GM12878 (cell line): ENCODE results near the gene TOB1.

Experiments used
- GABPA ChIP-seq: IDR thresholded peaks from 2 replicates; pipeline ENCODE4 v1.6.1; 2014; ENCODE audit warnings: antibody characterized with exemption, low read depth, mild to moderate bottlenecking, inconsistent platforms
- IKZF2 ChIP-seq, 2 experiments: fragments of 450-650 bp; IDR thresholded peaks; 2 replicates each; pipeline ENCODE4 v1.6.1; 2017; ENCODE audit warnings: mild to moderate bottlenecking in 2 of 2, moderate library complexity in 2 of 2
- POLR2AphosphoS5 ChIP-seq: IDR thresholded peaks from 2 replicates; pipeline ENCODE4 v1.6.1; 2011; ENCODE audit warnings: mild to moderate bottlenecking, low read length, inconsistent platforms
- SMC3 ChIP-seq: IDR thresholded peaks from 2 replicates; pipeline ENCODE4 v1.6.1; 2011; ENCODE audit warnings: low read length, improper control_type of control experiment, borderline replicate concordance
- SRF ChIP-seq, 2 experiments: IDR thresholded peaks; 2 replicates each; pipeline ENCODE4 v1.6.1; 2011; ENCODE audit warnings: low read depth in 2 of 2, low read length in 2 of 2, mild to moderate bottlenecking in 1 of 2, moderate library complexity in 1 of 2
- TAF1 ChIP-seq: IDR thresholded peaks from 2 replicates; pipeline ENCODE4 v1.6.1; 2011; ENCODE audit warnings: mild to moderate bottlenecking, low read depth, low read length, borderline replicate concordance
- TF ChIP-seq, protein P1 (sequence below), 3 experiments: IDR thresholded peaks in 2 of 3; conservative IDR thresholded peaks in 1 of 3; 2 replicates each; pipeline ENCODE4 v1.5.1; 2011; ENCODE audit warnings: low read depth in 3 of 3, low read length in 3 of 3, mild to moderate bottlenecking in 3 of 3, control low read depth in 2 of 3, moderate library complexity in 2 of 3, inconsistent platforms in 1 of 3, mixed read lengths in 1 of 3; ENCODE audit not compliant: control insufficient read depth in 2 of 3, insufficient read depth in 1 of 3; ENCODE audit errors: extremely low read depth in 1 of 3

DNA sequence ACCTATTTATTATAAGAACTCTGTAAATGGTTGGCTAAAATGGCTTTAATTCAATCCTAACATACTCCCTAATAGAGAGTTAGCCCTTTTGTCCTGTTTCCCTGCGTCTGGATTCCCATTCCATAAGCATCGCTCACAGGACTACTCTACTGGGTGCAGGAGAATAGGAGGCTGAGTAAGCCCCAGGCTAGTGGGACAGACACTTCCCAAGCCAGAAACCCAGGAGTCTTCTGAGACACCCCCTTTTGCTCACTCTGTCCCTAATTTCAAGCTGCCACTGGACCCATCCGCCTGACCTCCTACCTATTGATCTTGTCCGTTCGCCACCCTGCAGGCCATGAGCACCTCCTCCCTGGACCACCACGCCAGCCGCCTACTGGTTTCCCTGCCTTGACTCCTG, 16.7 kb upstream of the TOB1 start:
- TF ChIP-seq SMC3 (no peak), POLR2AphosphoS5 (no peak), TAF1 (no peak), IKZF2 (IDR thresholded peaks at IDR 0.05) (no peak), SRF (IDR thresholded peaks at IDR 0.05; ENCODE audit: low read depth in 2 of 2, low read length in 2 of 2) (no peak), GABPA (no peak)
- TF ChIP-seq, protein P1, sequence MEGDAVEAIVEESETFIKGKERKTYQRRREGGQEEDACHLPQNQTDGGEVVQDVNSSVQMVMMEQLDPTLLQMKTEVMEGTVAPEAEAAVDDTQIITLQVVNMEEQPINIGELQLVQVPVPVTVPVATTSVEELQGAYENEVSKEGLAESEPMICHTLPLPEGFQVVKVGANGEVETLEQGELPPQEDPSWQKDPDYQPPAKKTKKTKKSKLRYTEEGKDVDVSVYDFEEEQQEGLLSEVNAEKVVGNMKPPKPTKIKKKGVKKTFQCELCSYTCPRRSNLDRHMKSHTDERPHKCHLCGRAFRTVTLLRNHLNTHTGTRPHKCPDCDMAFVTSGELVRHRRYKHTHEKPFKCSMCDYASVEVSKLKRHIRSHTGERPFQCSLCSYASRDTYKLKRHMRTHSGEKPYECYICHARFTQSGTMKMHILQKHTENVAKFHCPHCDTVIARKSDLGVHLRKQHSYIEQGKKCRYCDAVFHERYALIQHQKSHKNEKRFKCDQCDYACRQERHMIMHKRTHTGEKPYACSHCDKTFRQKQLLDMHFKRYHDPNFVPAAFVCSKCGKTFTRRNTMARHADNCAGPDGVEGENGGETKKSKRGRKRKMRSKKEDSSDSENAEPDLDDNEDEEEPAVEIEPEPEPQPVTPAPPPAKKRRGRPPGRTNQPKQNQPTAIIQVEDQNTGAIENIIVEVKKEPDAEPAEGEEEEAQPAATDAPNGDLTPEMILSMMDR (IDR thresholded peaks at IDR 0.05 in 2 of 3, conservative IDR thresholded peaks at IDR 0.05 in 1 of 3; ENCODE audit: control insufficient read depth in 2 of 3, extremely low read depth in 1 of 3, insufficient read depth in 1 of 3, low read depth in 3 of 3, low read length in 3 of 3) = no peak
